Stimulated activated CD4-positive, alpha-beta T cell treated with anti-CD3 and anti-CD28 coated beads, Interleukin-1b, Interleukin-23, amount 100 ng/mL, for 4 hours (primary cell): ENCODE data around the gene TMEM94.
"Not testable (repeated sequence)": the region's sequence is repeated elsewhere in the genome, so short reads cannot be mapped to it uniquely, and the experiment has no call there.

Experiments used
- DNase-seq, 2 donors: peaks; one replicate each; pipeline ENCODE4 v3.0.0-alpha.2; 2020; ENCODE audit warnings: low read depth in 2 of 2

Gene TMEM94

GRCh38 chr17:75445296-75445695 is 11.1 kb upstream of the TMEM94 start:
- no peak for DNase-seq

- DNase-seq, result not testable (repeated sequence)
These were observed 10.5 kb upstream of the TMEM94 start for GRCh38 chr17:75445896-75446295.

GRCh38 chr17:75447951-75448856 is 8.2 kb upstream of the TMEM94 start:
- no peak for DNase-seq

- DNase-seq, result no peak
These were observed 6.2 kb upstream of the TMEM94 start for GRCh38 chr17:75450270-75450669.

- DNase-seq, result no peak
These were observed 2.2 kb upstream of the TMEM94 start for GRCh38 chr17:75454193-75454592.

GRCh38 chr17:75454672-75455071 is 1.8 kb upstream of the TMEM94 start:
- DNase-seq, result not testable (repeated sequence)

DNA sequence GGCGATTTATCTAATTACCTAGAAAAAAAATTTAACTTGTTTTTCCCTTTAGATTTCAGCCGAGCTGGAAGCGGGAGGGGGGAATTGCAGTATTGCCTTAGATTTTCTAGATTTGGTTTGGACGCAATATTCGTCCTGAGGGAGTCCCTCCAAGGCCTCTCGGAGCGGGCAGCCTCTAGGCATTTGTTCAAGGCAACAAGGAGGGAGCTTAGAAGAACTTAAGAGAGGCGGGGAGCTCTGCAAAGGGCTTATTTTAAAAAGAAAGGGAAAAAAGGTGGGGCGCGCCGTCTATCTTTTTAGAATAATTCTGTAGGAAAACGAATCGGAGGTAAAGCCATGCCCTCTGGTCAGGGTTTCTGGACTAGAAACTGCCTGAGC is 407 bp upstream of the TMEM94 start:
- no peak for DNase-seq

- DNase-seq, result peak in 1 of 2 donors; percentile 9
These were observed 716 bp downstream of the TMEM94 start for GRCh38 chr17:75457047-75457654.

GRCh38 chr17:75459246-75459589 is 2.8 kb downstream of the TMEM94 start:
- no peak for DNase-seq

GRCh38 chr17:75459590-75460267 is 3.3 kb downstream of the TMEM94 start:
- DNase-seq, result no peak

GRCh38 chr17:75460295-75460694 is 3.9 kb downstream of the TMEM94 start:
- DNase-seq, result no peak

- no peak for DNase-seq
These were observed 7.2 kb downstream of the TMEM94 start for GRCh38 chr17:75463603-75464002.

DNA sequence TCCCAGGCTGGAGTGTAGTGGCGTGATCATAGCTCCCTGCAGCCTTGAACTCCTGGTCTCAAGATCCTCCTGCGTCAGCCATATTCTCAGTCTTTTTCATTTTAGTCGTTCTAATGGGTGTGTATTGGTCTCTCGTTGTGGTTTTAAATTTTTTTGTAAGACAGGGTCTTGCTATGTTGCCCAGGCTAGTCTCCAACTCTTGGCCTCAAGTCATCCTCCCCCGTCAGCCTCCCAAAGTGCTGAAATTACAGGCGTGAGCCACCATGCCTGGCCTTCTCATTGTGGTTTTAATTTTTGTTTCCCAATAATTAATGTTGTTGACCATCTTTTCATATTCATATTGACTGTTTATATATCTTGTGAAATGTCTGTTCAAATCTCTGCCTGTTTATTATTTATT is 8.6 kb downstream of the TMEM94 start:
- no peak for DNase-seq

- no peak for DNase-seq
These were observed 11.9 kb downstream of the TMEM94 start for GRCh38 chr17:75468291-75468754.

DNA sequence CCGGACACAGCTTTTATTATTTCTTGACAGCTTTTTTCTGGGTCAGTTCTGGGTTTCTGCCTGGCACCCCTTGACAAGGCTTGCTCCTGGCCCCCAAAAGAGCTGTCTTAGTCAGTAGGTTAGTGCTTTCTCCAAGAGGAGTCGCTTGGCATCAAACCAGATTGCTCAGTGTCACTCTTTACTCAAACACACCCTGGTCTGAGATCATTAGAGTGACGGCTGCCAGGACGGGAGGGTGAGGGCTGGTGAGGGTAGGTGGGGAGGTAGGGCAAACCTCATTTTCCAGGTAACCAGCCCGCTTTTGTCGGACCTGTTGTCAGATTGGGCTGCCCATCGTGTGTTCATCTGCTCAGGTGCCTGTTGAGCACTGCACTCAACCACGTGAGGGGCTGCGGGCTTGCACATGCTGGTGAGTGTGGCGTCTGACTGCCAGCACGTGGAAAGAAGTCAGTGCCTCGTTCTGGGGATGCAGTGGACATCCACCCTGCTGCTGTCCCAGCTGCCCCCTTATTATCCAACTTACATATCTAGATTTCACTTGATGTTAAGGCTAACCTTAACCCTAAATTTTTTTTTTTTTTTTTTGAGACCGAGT is 12.4 kb downstream of the TMEM94 start:
- DNase-seq, result no peak

DNA sequence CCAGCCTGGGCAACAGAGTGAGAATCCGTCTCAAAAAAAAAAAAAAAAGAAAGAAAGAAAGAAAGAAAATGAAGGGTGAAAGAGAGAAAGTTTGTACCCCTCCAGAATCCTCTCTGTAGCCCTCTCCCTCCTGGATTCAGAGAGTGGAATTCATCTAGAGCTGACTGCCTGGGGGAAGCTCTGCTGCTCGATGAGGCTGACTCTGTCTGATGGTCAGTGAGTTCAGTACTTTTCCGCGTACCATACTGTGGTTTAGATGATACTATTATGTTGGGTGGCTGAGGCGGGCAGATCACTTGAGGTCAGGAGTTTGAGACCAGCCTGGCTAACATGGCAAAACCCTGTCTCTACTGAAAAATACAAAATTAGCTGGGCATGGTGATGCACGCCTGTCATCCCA is 14.8 kb downstream of the TMEM94 start:
- no peak for DNase-seq

- DNase-seq, result no peak
These were observed 15.7 kb downstream of the TMEM94 start for GRCh38 chr17:75472119-75472518.

- no peak for DNase-seq
These were observed 16.8 kb downstream of the TMEM94 start for GRCh38 chr17:75473246-75473645.

DNA sequence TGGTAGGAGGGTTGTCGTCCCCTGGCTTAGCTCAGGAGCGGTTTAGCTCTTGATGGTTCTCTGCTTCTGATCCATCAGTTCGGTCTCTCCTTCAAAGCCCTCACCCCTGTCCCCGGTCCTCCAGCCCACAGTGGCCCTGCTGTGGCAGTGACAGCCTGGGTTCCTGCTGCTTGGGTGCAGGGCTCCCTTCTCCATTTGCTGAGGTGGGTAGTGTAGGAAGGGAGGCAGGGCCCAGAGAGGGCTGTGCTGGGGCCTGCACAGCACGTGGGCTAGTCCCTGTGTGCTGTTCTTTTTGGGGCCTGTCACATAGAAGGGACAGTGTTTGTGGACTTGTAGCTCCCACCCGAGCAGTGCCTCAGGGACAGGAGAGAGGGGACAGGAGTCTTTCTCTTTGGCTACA is 18.3 kb downstream of the TMEM94 start:
- DNase-seq, result no peak

- no peak for DNase-seq
These were observed 18.9 kb downstream of the TMEM94 start for GRCh38 chr17:75475144-75475835.

DNA sequence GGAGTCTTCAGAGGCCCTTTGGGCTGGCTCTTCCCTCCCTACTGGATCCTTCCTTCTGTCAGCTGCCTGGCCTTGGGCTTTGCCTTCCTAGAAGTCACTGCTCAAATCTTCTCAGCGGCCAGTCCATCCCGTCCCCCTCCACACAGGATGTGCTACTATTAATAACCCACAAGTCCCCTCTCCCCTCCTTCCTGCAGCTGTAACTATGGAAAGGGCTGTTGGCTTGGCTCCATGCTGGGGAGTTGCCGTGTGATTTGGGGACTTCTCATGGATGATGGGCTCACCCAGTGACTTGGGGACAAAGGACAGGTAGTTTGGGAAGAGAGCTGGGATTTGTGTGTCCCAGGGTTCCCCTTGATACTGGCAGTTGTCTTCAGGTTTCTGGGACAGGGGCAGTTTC is 19.4 kb downstream of the TMEM94 start:
- DNase-seq, result no peak

- no peak for DNase-seq
These were observed 19.8 kb downstream of the TMEM94 start for GRCh38 chr17:75476271-75476671.
